Dedifferentiated amniotic fluid mesenchymal stem cell (primary cell): ENCODE results near the gene KCNJ14.

Experiments used
- DNase-seq: peaks from one replicate; pipeline ENCODE4 v3.0.0-alpha.2; 2016; ENCODE audit errors: extremely low spot score

The KCNJ14 gene

GRCh38 chr19:48508729-48509411 lies 53.5 kb downstream of the KCNJ14 start:
- DNase-seq = no peak

- no peak for DNase-seq
These were observed 54.3 kb downstream of the KCNJ14 start for GRCh38 chr19:48509467-48510194.

- peak; percentile 43 for DNase-seq
These were observed 55.3 kb downstream of the KCNJ14 start for GRCh38 chr19:48510421-48511268.

GRCh38 chr19:48511321-48511731 lies 56.0 kb downstream of the KCNJ14 start:
- no peak for DNase-seq

- DNase-seq = no peak
These were observed 56.6 kb downstream of the KCNJ14 start, which contains the start of gene LMTK3 for GRCh38 chr19:48511800-48512503. Gene LMTK3 (minus strand): TSS chr19:48511835. CDS start chr19:48511576, 259 bp downstream.

GRCh38 chr19:48512504-48513288 lies 57.3 kb downstream of the KCNJ14 start:
- DNase-seq = no peak

- DNase-seq = peak; percentile 38
These were observed 58.1 kb downstream of the KCNJ14 start for GRCh38 chr19:48513289-48514122.

GRCh38 chr19:48514123-48514458 lies 58.7 kb downstream of the KCNJ14 start:
- no peak for DNase-seq

GRCh38 chr19:48516536-48516935 lies 61.2 kb downstream of the KCNJ14 start:
- no peak for DNase-seq
